Stimulated activated CD8-positive, alpha-beta memory T cell treated with anti-CD3 and anti-CD28 coated beads, Interleukin-12 subunit alpha, Interleukin-12 subunit beta, amount 100 ng/mL, for 1 hour (primary cell): Measurements from ENCODE around the gene PRKCB.

ENCODE experiments used
- DNase-seq: peaks from one replicate; pipeline ENCODE4 v3.0.0-alpha.2; 2020; ENCODE audit warnings: low read depth

Gene PRKCB

GRCh38 chr16:23866621-23867020, 30.8 kb downstream of the PRKCB start:
- no peak for DNase-seq

DNA sequence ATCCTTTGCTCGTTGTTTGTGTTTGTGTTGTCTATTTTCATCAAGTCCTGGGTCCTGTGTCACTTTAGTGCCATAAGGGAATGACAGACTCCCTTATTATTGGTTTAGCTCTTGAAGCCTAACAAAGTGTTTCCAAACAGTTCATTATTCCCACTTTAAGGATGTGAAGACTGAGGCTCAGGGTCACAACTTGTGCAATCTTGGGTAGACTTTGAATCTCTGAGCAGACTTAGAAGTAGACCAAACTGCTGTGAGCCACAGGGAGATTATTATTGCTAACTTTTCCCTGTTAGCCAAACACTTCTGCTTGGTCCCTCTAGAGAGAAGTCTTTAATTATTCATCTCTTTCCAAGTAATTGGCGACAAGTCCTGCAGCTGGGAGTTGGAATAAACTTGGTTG, 31.8 kb downstream of the PRKCB start:
- DNase-seq, result no peak

- DNase-seq, result no peak
These were observed 32.4 kb downstream of the PRKCB start for GRCh38 chr16:23868136-23868535.

DNA sequence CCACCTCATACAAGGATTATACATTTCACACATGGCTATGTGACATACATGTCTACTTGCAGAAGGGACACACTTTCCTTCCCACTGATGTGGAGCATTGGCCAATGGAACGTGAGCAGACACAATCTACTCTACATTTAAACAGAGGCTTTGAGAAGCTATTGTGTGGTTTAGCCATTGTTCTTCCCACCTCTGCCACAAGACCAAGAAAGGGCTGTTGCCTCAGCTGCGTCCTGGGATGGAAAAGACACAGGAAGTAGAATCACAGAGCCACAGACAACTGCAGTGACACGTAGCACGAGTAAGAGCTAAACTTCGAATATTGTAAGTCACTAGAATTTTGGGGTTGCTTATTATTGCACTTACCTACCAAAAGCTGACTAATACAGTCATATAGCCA, 33.3 kb downstream of the PRKCB start:
- no peak for DNase-seq

DNA sequence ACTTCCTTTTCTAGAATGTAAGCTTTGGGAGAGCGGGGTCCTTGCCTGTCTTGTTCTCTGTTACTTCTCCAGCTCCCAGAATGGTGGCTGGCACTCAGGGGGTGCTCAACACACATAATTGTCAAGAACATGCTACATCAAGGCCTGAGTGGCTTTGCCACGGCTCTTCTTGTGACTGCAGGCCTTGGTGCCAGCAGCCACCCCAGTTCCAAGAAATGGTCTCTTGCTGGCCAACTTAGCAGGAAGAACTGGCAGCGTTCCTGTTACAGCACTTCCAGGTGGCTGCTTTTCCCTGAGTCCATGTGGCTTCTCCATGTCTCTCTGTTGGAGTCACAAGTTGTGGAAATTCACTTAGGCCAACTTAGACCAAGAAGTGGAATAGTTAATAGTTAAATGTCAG, 36.1 kb downstream of the PRKCB start:
- DNase-seq, result no peak

GRCh38 chr16:23874613-23875294, 39.0 kb downstream of the PRKCB start:
- no peak for DNase-seq

DNA sequence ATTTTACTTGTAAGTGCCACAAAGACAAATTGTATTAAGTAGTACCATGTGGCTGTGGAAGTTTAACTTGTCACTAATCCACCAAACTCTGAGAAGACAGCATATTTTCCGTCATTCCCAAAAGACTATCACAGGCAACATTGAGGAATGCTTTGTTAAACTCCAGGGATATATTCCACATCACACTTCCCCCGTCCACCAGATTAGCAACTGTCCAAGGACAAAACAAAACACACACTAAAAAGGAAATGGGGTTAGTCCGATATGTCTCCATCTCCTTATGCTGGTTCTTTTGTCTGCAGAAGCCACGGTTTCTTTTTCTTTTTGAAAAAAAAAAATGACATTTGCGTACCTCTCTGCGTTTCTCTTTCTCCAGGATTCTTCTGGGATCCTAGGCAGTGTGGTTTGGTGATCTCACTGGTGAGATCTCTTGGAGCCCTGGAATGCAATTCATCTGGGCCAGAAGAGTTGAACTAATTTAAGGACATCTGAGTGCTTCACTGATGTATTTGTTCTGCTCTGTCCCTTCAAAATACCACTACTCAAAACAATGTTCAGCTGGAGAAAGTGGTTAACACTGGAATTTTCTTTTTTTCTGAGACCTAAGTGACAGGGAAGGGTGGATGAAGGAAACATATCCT, 40.6 kb downstream of the PRKCB start:
- no peak for DNase-seq

DNA sequence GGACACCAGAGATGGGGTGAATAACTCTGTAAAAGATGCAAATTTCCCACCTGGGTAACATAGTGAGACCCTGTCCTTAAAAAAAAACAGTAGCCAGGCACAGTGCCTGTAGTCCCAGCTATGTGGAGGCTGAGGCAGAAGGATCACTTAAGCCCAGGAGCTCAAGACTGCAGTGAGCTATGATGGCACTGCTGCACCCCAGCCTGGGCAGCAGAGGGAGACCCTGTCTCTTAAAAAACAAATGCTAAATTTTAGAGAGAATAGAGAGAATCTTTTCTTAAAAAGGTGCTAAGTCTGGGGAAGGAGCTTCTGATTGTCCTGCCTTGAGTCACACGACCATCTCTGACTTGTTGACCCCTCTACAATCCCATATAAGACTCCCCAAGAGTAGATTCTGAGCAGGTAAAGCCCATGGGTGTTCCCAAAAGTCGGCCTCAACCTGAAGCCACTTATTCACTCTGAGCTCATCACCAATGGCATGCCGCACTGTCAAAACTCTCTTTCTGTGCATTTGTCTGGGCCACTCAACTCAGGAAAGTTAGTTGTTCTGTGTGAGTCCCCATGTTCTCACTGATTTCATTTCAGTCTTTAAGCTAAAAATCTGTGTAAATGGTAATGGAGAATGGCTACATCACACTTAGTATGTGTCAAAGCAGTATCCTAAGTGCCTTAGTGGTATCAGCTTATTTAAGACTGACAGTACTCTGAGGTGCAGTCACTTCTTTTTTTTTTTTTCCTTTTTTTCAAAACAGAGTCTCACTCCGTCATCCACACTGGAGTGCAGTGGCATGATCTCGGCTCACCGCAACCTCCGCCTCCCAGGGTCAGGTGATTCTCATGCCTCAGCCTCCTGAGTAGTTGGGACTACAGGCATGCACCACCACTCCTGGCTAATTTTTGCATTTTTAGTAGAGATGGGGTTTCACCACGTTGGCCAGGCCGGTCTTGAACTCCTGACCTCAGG, 41.6 kb downstream of the PRKCB start:
- no peak for DNase-seq

DNA sequence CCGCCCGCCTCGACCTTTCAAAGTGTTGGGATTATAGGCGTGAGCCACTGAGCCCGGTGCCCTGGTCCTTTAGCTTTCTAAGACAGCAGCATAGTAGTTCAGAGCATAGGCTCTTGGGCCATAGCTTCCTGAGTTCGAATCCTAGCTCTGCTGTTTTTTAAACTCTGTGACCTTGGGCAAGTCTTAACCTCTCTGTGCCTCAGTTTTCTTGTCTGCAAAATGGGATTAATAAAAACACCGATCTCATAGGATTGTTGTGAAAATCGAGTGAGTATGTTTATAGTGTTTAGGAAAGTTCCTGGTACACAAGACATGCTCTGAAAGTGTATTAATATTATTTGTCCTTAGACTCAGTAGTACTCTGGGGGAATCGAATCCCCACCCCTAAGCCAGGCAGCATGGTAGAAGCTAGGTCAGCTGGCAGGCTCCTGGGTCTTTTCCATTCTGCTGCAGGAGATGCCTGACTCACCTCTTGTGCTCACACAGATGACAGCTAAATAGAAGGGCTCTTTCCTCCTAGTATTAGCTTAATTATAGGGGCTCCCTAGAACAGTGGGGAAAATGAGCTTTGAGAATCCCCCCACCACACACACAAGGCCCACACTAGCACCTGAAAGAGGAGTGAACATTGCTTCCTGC, 44.1 kb downstream of the PRKCB start:
- DNase-seq, result no peak

DNA sequence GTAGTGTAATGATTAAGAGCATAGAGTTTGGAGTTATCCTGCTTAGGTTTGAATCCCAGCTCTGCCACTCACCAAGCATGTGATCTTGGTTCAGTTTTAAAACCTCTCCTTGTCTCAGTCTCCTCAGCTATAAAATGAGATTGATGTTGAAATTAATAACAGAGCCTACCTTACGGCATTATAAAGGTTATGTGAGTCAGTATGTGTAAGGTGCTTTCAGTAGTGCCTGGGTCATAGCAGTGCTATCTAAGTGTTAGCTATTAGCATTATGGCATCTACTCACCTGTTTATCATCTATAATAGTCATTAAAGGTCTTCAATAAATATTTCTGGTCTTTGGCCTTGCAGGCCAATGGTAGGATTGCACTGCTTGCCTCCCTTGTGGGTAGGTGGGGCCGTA, 53.4 kb downstream of the PRKCB start:
- no peak for DNase-seq

DNA sequence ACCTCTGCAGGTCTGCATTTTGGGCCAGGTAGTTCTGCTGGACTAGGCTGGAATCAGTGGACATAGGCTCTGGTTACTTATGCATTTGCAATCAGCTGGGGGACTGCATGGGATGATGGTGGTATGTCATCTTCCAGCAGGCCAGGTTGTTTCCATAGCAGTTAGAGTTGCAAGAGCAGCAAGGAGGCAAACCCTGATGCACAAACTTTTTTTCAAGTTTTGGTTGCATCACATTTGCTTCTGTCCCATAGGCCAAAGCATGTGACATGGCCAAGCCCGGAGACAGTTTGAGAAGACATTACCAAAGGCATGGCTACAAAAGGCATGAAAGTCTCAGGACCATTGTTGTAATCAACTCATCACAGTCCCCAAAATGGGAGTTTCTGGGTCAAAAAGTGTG, 58.2 kb downstream of the PRKCB start:
- DNase-seq, result no peak

DNA sequence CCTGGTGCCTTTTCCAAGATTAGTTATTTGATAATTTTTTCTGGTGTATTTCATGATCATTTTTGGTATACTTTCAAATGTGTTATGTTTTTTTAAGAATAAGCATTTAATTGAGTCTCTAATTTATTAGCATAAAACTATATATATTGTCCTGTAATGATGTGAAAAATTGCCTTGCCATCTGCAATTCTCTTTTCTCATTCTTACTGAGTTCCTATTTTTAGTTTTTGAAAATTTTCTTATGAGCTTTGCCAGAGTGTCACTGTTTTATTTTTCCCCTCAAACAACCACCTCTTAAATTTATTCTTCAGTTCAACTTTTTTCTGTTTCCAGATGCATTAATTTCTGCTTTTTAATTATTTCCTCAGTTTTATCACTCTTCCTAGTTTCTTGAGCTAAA, 59.3 kb downstream of the PRKCB start:
- no peak for DNase-seq

GRCh38 chr16:23896832-23897821, 61.3 kb downstream of the PRKCB start:
- DNase-seq, result no peak

- no peak for DNase-seq
These were observed 63.1 kb downstream of the PRKCB start for GRCh38 chr16:23898682-23899430.

DNA sequence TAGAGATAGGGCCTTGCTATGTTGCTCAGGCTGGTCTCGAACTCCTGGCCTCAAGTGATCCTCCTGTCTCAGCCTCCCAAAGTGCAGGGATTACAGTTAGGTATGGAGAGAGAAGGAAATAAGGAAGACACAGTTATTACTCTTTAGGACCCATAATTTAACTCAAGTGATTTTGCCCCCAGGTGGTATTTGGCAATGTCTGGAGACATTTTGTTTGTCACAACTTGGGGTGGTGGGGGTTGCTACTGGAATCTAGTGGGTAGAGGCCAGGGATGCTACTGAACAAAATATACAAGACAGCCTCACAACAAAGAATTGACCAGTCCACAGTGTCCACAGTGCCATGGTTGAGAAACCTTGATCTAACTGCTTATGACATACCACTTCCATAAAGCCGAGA, 64.1 kb downstream of the PRKCB start:
- no peak for DNase-seq

- no peak for DNase-seq
These were observed 64.8 kb downstream of the PRKCB start for GRCh38 chr16:23900480-23901177.

DNA sequence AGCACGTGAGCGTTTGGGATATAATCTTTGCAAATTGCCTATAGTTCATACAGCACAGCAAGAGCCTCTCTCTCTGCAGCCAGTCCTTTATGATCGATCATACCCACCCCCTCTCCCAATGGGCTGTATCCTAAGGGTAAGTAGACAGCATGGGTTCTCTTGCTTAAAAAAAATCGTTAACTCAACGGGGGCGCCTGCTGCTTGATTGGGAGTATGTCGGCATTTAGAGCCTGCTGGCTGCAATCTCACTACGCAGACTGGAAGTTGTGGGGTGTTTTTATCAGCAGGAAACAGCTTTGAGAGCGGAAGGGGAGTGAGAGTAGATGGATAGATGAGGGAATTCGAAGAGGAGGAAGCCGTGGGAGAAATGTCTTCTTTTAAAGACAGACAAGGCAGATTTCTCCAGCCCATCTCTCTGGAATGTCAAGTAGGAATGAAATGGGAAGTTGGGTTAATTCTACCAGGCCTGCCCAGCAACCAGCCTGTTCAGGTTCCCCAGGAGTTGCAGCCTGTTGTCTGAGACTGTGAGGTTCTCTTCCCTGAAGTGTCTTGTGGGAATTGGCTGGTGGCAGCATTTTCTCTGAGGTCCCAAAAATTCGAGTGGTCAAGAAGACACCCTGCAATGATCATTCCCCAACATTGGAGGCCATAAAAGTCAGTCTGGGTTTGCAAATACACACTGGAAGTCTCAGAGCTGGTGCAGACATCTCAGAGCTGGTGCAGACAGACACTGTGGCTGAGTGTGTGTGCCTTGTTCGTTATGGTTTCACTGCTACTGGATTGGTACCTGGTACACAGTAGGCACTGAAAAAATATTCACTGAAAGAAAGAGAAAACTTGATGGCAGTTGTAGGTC, 65.6 kb downstream of the PRKCB start:
- no peak for DNase-seq

DNA sequence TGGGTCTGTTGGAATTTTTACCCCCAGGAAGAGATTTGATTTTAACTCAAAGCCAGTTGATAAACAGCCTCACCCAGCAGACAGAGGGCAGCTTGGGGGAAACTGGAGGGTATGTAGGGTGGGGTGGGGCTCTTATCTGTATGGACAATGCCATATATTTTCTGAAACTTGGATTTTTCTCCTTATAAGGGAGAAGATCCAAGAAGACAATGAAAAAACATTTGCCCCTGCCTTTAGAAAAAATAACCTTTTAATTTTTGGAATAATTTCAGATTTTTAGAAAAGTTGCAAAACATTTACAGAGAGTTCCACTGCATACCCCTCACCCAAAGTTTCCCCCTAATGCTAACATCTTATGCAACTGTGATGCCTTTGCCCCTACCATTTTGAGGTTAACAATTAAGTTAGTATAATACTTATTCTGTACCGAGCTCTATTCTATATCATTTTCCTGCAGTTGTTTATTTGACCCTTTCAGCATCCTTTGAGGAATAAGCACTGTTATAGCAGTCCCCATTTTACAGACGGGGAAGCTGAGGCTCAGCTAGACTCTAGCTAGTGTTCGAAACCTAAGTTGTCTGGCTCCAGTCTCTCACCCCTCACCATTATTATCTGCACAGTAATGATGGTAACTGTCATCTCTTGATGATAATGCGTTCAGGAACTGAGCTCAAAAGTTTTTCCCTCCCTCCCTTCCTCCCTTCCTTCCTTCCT, 66.4 kb downstream of the PRKCB start:
- no peak for DNase-seq
